B cell (primary cell): ENCODE data around the gene AURKAIP1. TPM values are rescaled to one million over a fixed set of nuclear protein-coding genes. Genes with fewer than 3 reads are reported as not detected.

Experiments
- ATAC-seq: fragments of 200-7000 bp; cut with Tn5 transposase; one replicate; pipeline ENCODE4 v1.10.0; 2021; ENCODE audit warnings: low read depth, mild to moderate bottlenecking, moderate number of reproducible peaks, moderate library complexity
- CTCF ChIA-PET: fragments of 350-600 bp; sonication (Branson Sonifier 250); formaldehyde crosslinking; loops from one replicate; lab custom pipeline; 2021; ENCODE audit warnings: antibody characterized with exemption, inconsistent platforms; lab: Charles Lee
- POLR2A ChIA-PET: fragments of 350-600 bp; sonication (Branson Sonifier 250); formaldehyde crosslinking; loops from one replicate; lab custom pipeline; 2021; ENCODE audit warnings: antibody characterized with exemption; lab: Charles Lee
- DNase-seq: peaks from one replicate; pipeline ENCODE4 v3.0.0; 2013
- H2AFZ ChIP-seq: 2 replicates; pipeline ENCODE4 v1.6.1; 2012; ENCODE audit warnings: mild to moderate bottlenecking, low read depth, low read length; ENCODE audit not compliant: insufficient read depth, poor library complexity, severe bottlenecking
- H3K27ac ChIP-seq, 2 donors: 1 replicate in 1 of 2; 2 replicates in 1 of 2; pipeline ENCODE4 v1.5.1; 2012 to 2013; ENCODE audit warnings: low read length in 2 of 2, mild to moderate bottlenecking in 2 of 2, moderate library complexity in 1 of 2
- H3K27me3 ChIP-seq, 4 experiments: fragments of 200-600 bp in 1 of 4; sonication (generic) in 1 of 4; replicated peaks in 1 of 4; 1 replicate in 2 of 4; 2 replicates in 2 of 4; pipeline versions ENCODE4 v1.6.1 to v1.7.0; 2013 to 2016; ENCODE audit warnings: low read length in 3 of 4, mild to moderate bottlenecking in 2 of 4, mixed read lengths in 1 of 4, moderate library complexity in 1 of 4; ENCODE audit not compliant: insufficient read depth in 4 of 4, control insufficient read depth in 3 of 4; ENCODE audit errors: control extremely low read depth in 1 of 4
- H3K36me3 ChIP-seq, 2 experiments: replicated peaks in 1 of 2; 1 replicate in 1 of 2; 2 replicates in 1 of 2; pipeline versions ENCODE4 v1.6.1 to v1.7.1; 2013; ENCODE audit warnings: low read length in 1 of 2; ENCODE audit not compliant: insufficient read depth in 2 of 2, control insufficient read depth in 1 of 2; ENCODE audit errors: control extremely low read depth in 1 of 2, extremely low read depth in 1 of 2
- H3K4me1 ChIP-seq, 2 donors: fragments of 200-600 bp in 1 of 2; sonication (generic) in 1 of 2; 1 replicate in 1 of 2; 2 replicates in 1 of 2; pipeline versions ENCODE4 v1.5.1 to v1.6.1; 2013 to 2017; ENCODE audit warnings: low read length in 2 of 2; ENCODE audit not compliant: control insufficient read depth in 2 of 2, insufficient read depth in 2 of 2
- H3K4me2 ChIP-seq: replicated peaks from 2 replicates; pipeline ENCODE3; 2012; ENCODE audit warnings: mild to moderate bottlenecking, low read depth, low read length; ENCODE audit not compliant: poor library complexity, severe bottlenecking
- H3K4me3 ChIP-seq, 5 experiments: fragments of 200-600 bp in 1 of 5; sonication (generic) in 1 of 5; 1 replicate in 3 of 5; 2 replicates in 2 of 5; pipeline versions ENCODE4 v1.5.1 to v1.7.0; 2011 to 2016; ENCODE audit warnings: low read length in 4 of 5, mild to moderate bottlenecking in 4 of 5, low read depth in 2 of 5, control low read depth in 1 of 5, moderate library complexity in 1 of 5; ENCODE audit not compliant: insufficient read depth in 1 of 5; ENCODE audit errors: control extremely low read depth in 1 of 5, extremely low read depth in 1 of 5
- H3K79me2 ChIP-seq: fragments of 200-600 bp; sonication (generic); one replicate; pipeline ENCODE4 v1.6.0; 2016; ENCODE audit warnings: low read length; ENCODE audit not compliant: control insufficient read depth, insufficient read depth
- H3K9ac ChIP-seq: fragments of 200-600 bp; sonication (generic); 2 replicates; pipeline ENCODE4 v1.6.1; 2017; ENCODE audit warnings: mild to moderate bottlenecking, low read length, moderate library complexity
- H3K9me3 ChIP-seq, 3 donors: one replicate each; pipeline versions ENCODE4 v1.6.1 to v1.7.1; 2013; ENCODE audit warnings: low read length in 2 of 3; ENCODE audit not compliant: control insufficient read depth in 2 of 3, insufficient read depth in 1 of 3; ENCODE audit errors: control extremely low read depth in 1 of 3
- H4K20me1 ChIP-seq: 2 replicates; pipeline ENCODE4 v1.6.0; 2012; ENCODE audit warnings: mild to moderate bottlenecking, low read length; ENCODE audit not compliant: insufficient read depth, control insufficient read depth, poor library complexity, severe bottlenecking
- H3K27ac Mint-ChIP-seq: one replicate; pipeline ENCODE4 v1.8.0; 2021; ENCODE audit warnings: mixed read lengths
- H3K27me3 Mint-ChIP-seq: one replicate; pipeline ENCODE4 v1.8.0; 2021; ENCODE audit warnings: mixed read lengths
- H3K4me1 Mint-ChIP-seq: one replicate; pipeline ENCODE4 v1.8.0; 2021; ENCODE audit warnings: mixed read lengths
- H3K4me3 Mint-ChIP-seq: one replicate; pipeline ENCODE4 v1.8.0; 2021; ENCODE audit warnings: mixed read lengths
- H3K9me3 Mint-ChIP-seq: one replicate; pipeline ENCODE4 v1.8.0; 2022; ENCODE audit warnings: mixed read lengths; ENCODE audit not compliant: insufficient read depth
- EZH2 ChIP-seq: IDR thresholded peaks from 2 replicates; pipeline ENCODE4 v1.6.1; 2012; ENCODE audit warnings: borderline replicate concordance, low read depth, mild to moderate bottlenecking, moderate library complexity, low read length; ENCODE audit not compliant: insufficient read depth, poor library complexity, severe bottlenecking
- WGBS: methylation state at CpG from one replicate; pipeline ENCODE4 v1.1.5; 2013; ENCODE audit warnings: missing lambda C conversion rate; ENCODE audit not compliant: insufficient coverage; 5-methylcytosine and 5-hydroxymethylcytosine counted together
- intact Hi-C: fragments of 100-400 bp; cut with micrococcal nuclease; formaldehyde crosslinking; loops from one replicate; pipeline ENCODE4 v1.10.0; 2022
- polyA plus RNA-seq: library from polyadenylated mRNA; depleted of rRNA; stranded (reverse); fragments of >200 nt; gene quantifications from 2 replicates; pipeline ENCODE4 v1.2.3, GENCODE V29; 2012
- total RNA-seq, 2 donors: library from RNA; stranded (reverse); fragments of 120-200 nt in 1 of 2; gene quantifications; 1 replicate in 1 of 2; 2 replicates in 1 of 2; pipeline versions ENCODE4 v1.2.3 to v1.2.4, GENCODE V29; 2013 to 2022
- TF ChIP-seq, protein P1 (sequence below): fragments of 200-600 bp; IDR thresholded peaks from one replicate; pipeline ENCODE4 v1.8.0; 2022; ENCODE audit warnings: antibody characterized with exemption, mild to moderate bottlenecking

AURKAIP1 gene
- total and polyA plus RNA-seq, 2 donors (not counting 1 experiment from before 2014, with no cell fraction given), result 61.1 to 61.7 TPM

GRCh38 chr1:1342061-1342562, 32.9 kb downstream of the AURKAIP1 start:
- peaks cover 0 to 7% (median 0%) of the 10 kb centered on the region in 3 donors for H3K9me3 ChIP-seq
- peaks cover 0 to 12% of the 10 kb centered on the region in 2 experiments for H3K36me3 ChIP-seq
- H3K27me3 Mint-ChIP-seq, result no peaks in the 10 kb centered on the region
- H2AFZ ChIP-seq, result no peak overlapping the region
- peaks cover 4% of the 10 kb centered on the region for H3K4me1 Mint-ChIP-seq
- intact Hi-C loops, result no loop called here
- TF ChIP-seq, protein P1, sequence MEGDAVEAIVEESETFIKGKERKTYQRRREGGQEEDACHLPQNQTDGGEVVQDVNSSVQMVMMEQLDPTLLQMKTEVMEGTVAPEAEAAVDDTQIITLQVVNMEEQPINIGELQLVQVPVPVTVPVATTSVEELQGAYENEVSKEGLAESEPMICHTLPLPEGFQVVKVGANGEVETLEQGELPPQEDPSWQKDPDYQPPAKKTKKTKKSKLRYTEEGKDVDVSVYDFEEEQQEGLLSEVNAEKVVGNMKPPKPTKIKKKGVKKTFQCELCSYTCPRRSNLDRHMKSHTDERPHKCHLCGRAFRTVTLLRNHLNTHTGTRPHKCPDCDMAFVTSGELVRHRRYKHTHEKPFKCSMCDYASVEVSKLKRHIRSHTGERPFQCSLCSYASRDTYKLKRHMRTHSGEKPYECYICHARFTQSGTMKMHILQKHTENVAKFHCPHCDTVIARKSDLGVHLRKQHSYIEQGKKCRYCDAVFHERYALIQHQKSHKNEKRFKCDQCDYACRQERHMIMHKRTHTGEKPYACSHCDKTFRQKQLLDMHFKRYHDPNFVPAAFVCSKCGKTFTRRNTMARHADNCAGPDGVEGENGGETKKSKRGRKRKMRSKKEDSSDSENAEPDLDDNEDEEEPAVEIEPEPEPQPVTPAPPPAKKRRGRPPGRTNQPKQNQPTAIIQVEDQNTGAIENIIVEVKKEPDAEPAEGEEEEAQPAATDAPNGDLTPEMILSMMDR, result no peak
- TF ChIP-seq EZH2, result no peak
- no peak for DNase-seq
- H3K4me3 ChIP-seq, result no peak overlapping the region
- peaks cover 19% of the 10 kb centered on the region for H3K79me2 ChIP-seq
- ATAC-seq, result no peak
- 97% methylated on average over 28 of the region's 28 CpGs for WGBS
- H3K27me3 ChIP-seq, result no peaks in the 10 kb centered on the region
- no peak overlapping the region for H3K27ac Mint-ChIP-seq
- ChIA-PET POLR2A (no interaction called here), CTCF (no interaction called here)
- H3K4me2 ChIP-seq, result no peak overlapping the region
- no peaks in the 10 kb centered on the region for H3K4me1 ChIP-seq
- no peak overlapping the region for H3K4me3 Mint-ChIP-seq
- no peak overlapping the region for H3K9ac ChIP-seq
- H3K27ac ChIP-seq, result no peak overlapping the region
- H3K9me3 Mint-ChIP-seq, result no peaks in the 10 kb centered on the region
- H4K20me1 ChIP-seq, result peaks cover 36% of the 10 kb centered on the region

DNA sequence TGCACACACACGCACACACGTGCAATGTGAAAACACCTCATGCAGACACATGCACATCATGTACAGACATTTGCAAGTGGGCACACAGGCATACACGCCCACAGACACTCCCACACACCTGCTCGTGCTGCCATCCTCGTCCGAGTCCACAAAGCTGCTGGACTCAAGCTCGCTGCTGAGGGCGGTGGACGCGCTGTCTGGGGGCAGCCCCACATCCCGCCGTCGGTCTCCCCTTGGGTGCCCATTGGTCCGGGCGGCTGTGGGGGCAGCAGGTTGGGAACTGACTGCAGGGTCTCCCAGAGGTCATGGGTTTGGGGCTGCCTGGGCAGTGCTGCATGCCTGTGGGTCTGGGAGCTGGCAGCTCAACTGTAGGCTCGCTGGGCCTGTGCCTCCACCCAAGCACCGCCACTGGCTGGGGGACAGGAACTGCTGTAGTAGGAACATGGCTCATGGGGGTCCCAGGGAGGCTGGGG, 33.4 kb downstream of the AURKAIP1 start:
- Histone ChIP-seq H3K79me2 (peaks cover 15% of the 10 kb centered on the region), H3K4me1 (no peaks in the 10 kb centered on the region), H4K20me1 (peaks cover 31% of the 10 kb centered on the region), H3K36me3 (peaks cover 0 to 12% of the 10 kb centered on the region in 2 experiments), H3K4me3 (no peak overlapping the region), H3K9ac (no peak overlapping the region), H3K9me3 (peaks cover 0 to 7% (median 0%) of the 10 kb centered on the region in 3 donors), H2AFZ (no peak overlapping the region), H3K27me3 (no peaks in the 10 kb centered on the region), H3K4me2 (no peak overlapping the region), H3K27ac (no peak overlapping the region)
- intact Hi-C loops, result no loop called here
- TF ChIP-seq, protein P1, result no peak
- TF ChIP-seq EZH2, result no peak
- ChIA-PET POLR2A (no interaction called here), CTCF (no interaction called here)
- Mint-ChIP-seq H3K9me3 (no peaks in the 10 kb centered on the region), H3K27me3 (no peaks in the 10 kb centered on the region), H3K4me3 (no peak overlapping the region), H3K4me1 (no peaks in the 10 kb centered on the region), H3K27ac (no peak overlapping the region)
- DNase-seq (no peak), ATAC-seq (no peak)
- WGBS, result 95% methylated on average over 17 of the region's 17 CpGs
